Kidney (tissue), 14 donors: ENCODE measurements around the gene STAG1. TPM values are rescaled to one million over a fixed set of nuclear protein-coding genes. Genes with fewer than 3 reads are reported as not detected.

Source experiments
- DNase-seq, 5 donors: peaks; one replicate each; pipeline ENCODE4 v3.0.0-alpha.2; 2013 to 2020
- FAIRE-seq: peaks from 2 replicates; lab custom pipeline; 2012; peaks lifted over from hg19 to GRCh38; lab: Jason Lieb, UNC
- H3K27ac ChIP-seq, 2 donors: one replicate each; pipeline ENCODE4 v1.7.0; 2013; ENCODE audit warnings: low read depth in 2 of 2, low read length in 2 of 2, inconsistent platforms in 1 of 2
- H3K27me3 ChIP-seq: one replicate; pipeline ENCODE4 v1.7.1; 2013; ENCODE audit warnings: low read length, inconsistent platforms; ENCODE audit not compliant: control insufficient read depth, insufficient read depth
- H3K36me3 ChIP-seq, 3 donors: one replicate each; pipeline versions ENCODE4 v1.7.0 to v1.7.1; 2013; ENCODE audit warnings: low read length in 3 of 3, control low read depth in 1 of 3, inconsistent platforms in 1 of 3; ENCODE audit not compliant: insufficient read depth in 3 of 3, control insufficient read depth in 2 of 3
- H3K4me1 ChIP-seq, 3 donors: one replicate each; pipeline versions ENCODE4 v1.7.0 to v1.7.1; 2013; ENCODE audit warnings: low read length in 3 of 3, inconsistent platforms in 1 of 3, low read depth in 1 of 3; ENCODE audit not compliant: control insufficient read depth in 2 of 3, insufficient read depth in 2 of 3
- H3K4me3 ChIP-seq, 3 donors: one replicate each; pipeline versions ENCODE4 v1.7.0 to v1.8.1; 2013; ENCODE audit warnings: low read length in 3 of 3, control low read depth in 1 of 3, inconsistent platforms in 1 of 3
- H3K9ac ChIP-seq, 3 donors: one replicate each; pipeline versions ENCODE4 v1.7.0 to v1.7.1; 2013; ENCODE audit warnings: low read length in 3 of 3, control low read depth in 1 of 3, inconsistent platforms in 1 of 3
- H3K9me3 ChIP-seq, 3 donors: one replicate each; pipeline versions ENCODE4 v1.7.0 to v1.7.1; 2013; ENCODE audit warnings: low read length in 3 of 3, control low read depth in 1 of 3, inconsistent platforms in 1 of 3; ENCODE audit not compliant: control insufficient read depth in 2 of 3, insufficient read depth in 1 of 3
- CTCF ChIP-seq: IDR thresholded peaks from 3 replicates; pipeline ENCODE4 v1.5.1; 2012; ENCODE audit warnings: mild to moderate bottlenecking, moderate library complexity, borderline replicate concordance; ENCODE audit not compliant: insufficient read depth; ENCODE audit errors: extremely low read depth
- intact Hi-C: fragments of 100-400 bp; cut with DNase I; formaldehyde crosslinking; loops from one replicate; pipeline ENCODE4 v1.11.1; 2022
- polyA plus RNA-seq: library from polyadenylated mRNA; stranded (reverse); fragments of 350-450 nt; fragmentation: Illumina TruSeq; extraction: RNeasy Lipid Tissue Mini Kit (QIAGEN cat#74804); gene quantifications from one replicate; pipeline ENCODE4 v1.2.3, GENCODE V29; 2014; ENCODE audit warnings: low read depth, low replicate concordance; ENCODE audit not compliant: insufficient read depth
- total RNA-seq: library from RNA; stranded (reverse); fragmentation: NEBNext Ultra II Directional; extraction: Animal tissue kit (Norgen Biotek cat#: 25700); gene quantifications from one replicate; pipeline ENCODE4 v1.2.1, GENCODE V29; 2021
- donor health status: control.
- donor health status: control.
- donor health status: control.
- donor health status: control.
- donor health status: control.
- donor health status: DM: yes; HTN: yes; CAD: no.
- donor health status: Normal renal cell carcinoma (clear cell type).

Gene STAG1
- total and polyA plus RNA-seq, 2 donors from 2014 or later, result 7.8 to 49.9 TPM

GRCh38 chr3:136685882-136686281 lies 66.3 kb downstream of the STAG1 start:
- Histone ChIP-seq H3K27me3 (no peaks in the 10 kb centered on the region), H3K4me3 (no peak overlapping the region), H3K36me3 (no peaks in the 10 kb centered on the region), H3K9me3 (no peaks in the 10 kb centered on the region), H3K27ac (no peak overlapping the region), H3K4me1 (no peaks in the 10 kb centered on the region), H3K9ac (no peak overlapping the region)
- DNase-seq, result no peak
- FAIRE-seq, result no peak
- TF ChIP-seq CTCF, result no peak
- intact Hi-C loops, result no loop called here

- Histone ChIP-seq H3K4me3 (no peak overlapping the region), H3K27ac (no peak overlapping the region), H3K36me3 (no peaks in the 10 kb centered on the region), H3K4me1 (no peaks in the 10 kb centered on the region), H3K9ac (no peak overlapping the region), H3K9me3 (no peaks in the 10 kb centered on the region), H3K27me3 (no peaks in the 10 kb centered on the region)
- no peak for FAIRE-seq
- intact Hi-C loops, result no loop called here
- TF ChIP-seq CTCF, result no peak
- DNase-seq, result no peak
Observed at GRCh38 chr3:136682740-136683312, 69.4 kb downstream of the STAG1 start.

DNA sequence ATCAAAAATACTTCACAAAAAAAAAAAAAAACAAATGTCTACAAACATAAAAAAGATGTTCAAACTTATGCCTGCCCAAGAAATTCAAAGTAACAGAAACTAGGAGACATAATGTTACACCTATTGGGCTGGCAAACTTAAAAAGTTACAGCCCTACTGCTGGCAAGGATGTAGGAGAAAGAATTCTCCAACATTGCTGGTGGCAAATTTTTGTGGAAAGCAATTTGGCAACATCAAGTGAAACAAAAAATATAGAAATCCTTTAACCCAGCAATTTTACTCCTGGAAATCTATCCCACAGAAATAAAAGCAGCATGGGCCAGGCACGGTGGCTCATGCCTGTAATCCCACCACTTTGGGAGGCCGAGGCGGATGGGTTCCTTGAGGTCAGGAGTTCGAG lies 73.2 kb downstream of the STAG1 start:
- FAIRE-seq (no peak), DNase-seq (no peak)
- intact Hi-C loops, result no loop called here
- Histone ChIP-seq H3K27me3 (no peaks in the 10 kb centered on the region), H3K4me1 (no peaks in the 10 kb centered on the region), H3K27ac (no peak overlapping the region), H3K9ac (no peak overlapping the region), H3K4me3 (no peak overlapping the region), H3K36me3 (no peaks in the 10 kb centered on the region), H3K9me3 (no peaks in the 10 kb centered on the region)
- TF ChIP-seq CTCF, result no peak

- no peak overlapping the region for H3K4me3 ChIP-seq
- H3K9ac ChIP-seq, result no peak overlapping the region
- no peak for FAIRE-seq
Observed at GRCh38 chr3:136676009-136676408, 76.2 kb downstream of the STAG1 start.

More at GRCh38 chr3:136676009-136676408, 76.2 kb downstream of the STAG1 start:
- no peak for DNase-seq
- Histone ChIP-seq H3K27ac (no peak overlapping the region), H3K4me1 (peaks cover 0 to 10% (median 5%) of the 10 kb centered on the region in 3 donors), H3K27me3 (no peaks in the 10 kb centered on the region), H3K9me3 (no peaks in the 10 kb centered on the region), H3K36me3 (no peaks in the 10 kb centered on the region)
- no peak for TF ChIP-seq CTCF
- intact Hi-C loops, result no loop called here
